GM18873 (cell line): ENCODE results near the gene CYBRD1.
"Not testable (repeated sequence)": the region's sequence is repeated elsewhere in the genome, so short reads cannot be mapped to it uniquely, and the experiment has no call there.

Experiments
- ATAC-seq: cut with Tn5 transposase; IDR thresholded peaks from one replicate; pipeline ENCODE4 v1.9.1; 2021; ENCODE audit warnings: mild to moderate bottlenecking, moderate library complexity, moderate number of reproducible peaks; ENCODE audit not compliant: unreplicated experiment, low FRiP score

The CYBRD1 gene

DNA sequence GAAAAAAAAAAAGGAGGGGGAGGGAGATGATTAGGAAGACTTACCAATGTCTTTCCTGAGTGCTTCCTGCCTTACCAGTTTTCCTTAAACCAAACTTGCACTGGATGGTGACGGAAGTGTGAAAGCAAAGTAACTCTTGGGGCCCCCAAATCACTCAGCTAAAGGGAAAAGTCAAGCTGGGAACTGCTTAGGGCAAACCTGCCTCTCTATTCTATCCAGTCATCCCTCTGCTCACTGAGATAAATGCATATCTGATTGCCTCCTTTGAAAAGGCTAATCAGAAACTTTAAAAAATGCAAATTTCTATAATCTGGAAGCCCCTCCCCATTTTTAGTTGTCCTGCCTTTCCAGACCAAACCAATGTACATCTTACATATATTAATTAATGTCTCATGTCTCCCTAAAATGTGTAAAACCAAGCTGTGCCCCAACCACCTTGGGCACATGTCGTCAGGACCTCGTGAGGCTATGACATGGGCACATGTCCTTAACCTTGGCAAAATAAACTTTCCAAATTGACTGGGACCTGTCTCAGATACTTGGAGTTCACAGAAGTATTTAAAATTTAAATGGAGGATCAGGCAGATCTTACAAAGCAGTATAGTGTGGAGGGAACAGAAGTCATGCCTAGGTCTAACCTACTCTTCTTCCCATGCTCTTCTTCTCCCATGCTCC is 7.2 kb upstream of the CYBRD1 start:
- ATAC-seq, result no peak

DNA sequence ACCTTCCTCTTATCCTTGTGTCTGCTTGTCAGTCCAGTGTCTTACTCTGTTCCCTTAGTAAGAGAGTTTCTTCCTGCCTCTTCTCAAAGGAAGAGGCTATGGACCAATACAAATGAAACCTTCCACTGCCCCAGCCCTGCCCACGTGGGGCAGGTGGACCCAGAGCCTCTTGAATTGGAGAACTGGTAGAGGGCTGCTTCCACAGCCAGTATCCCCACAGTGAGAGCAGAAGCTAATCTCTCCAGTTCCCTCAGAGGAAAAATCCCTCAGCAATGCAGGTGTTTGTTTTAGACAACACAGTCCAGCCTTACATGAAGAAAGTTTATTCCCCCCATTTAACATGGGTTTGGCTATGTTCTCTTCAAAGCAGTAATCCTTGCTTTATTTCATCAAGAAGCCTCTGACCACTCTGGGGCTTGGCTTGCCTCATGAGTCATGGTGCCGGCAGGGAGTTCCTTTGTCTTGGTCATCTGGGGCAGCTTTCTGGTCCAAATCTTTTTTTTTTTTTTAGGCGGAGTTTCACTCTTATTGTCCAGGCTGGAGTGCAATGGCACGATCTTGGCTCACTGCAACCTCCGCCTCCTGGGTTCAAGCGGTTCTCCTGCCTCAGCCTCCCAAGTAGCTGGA is 6.5 kb upstream of the CYBRD1 start:
- no peak for ATAC-seq

DNA sequence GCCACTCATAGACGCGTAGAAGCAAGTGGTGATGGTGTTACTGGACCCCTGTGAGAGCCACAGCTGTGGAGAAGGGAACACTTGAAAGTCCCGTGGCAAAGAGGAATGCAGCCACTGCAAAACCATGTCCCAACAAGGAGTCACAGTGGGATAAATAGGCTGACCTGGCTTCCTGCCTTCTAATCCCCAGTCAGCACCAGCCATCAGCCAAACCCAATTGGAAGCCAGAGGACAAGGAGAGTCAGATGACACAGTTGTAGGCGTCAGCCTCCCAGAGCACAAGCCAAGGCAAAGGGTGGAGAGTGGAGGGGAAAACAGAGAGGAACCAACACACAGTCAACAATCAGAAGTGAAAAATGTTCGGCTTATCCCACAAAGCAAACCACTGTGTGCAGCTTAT is 5.5 kb upstream of the CYBRD1 start:
- no peak for ATAC-seq

DNA sequence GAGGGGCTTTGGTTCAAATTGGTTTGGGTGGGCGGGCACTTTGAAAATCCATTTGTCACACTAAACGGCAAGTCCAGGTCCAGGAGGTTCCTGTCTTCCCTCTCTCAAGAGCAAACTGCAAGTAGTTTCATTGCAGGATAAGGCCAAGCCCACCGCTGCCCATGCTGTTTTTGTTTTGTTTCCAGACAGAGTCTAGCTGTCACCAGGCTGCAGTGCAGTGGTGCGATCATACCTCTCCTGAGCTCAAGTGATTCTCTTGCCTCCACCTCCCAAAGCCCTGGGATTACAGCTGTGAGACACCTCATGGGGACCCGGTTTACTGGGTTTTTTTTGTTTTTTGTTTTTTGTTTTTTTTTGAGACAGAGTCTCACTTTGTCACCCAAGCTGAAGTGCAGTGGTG is 1.8 kb upstream of the CYBRD1 start:
- ATAC-seq, result no peak

DNA sequence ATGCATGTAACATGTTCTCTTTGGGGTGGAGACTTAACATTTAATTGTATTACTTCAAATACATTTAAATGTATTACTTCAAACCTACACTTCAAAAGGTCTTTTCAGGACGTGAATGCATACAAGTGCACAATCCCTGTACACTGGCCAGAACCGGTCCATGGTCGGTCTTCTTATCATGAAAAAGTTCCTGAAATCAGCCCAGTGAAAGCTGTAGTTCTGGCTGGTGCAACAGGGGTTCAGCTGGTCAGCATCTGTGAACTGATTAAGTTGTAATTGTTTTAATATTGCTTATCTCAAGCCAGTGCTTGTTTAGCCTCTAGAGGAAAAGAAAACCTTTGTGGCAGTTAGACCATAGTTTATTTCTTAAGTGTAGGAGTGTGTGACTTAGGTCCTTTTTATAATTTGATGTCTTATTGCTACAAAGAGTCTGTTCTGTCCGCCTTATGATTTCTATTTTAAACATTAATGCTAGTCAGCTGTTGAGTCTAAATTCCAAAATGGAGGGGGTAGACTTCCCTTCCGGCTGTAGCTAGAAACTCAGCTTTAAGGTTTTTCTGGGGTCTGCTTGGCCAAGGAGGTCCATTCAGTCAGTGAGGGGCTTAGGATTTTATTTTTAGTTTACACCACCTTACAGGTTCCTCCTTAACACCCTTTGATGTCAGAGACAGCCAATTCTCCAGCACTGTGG is 768 bp upstream of the CYBRD1 start:
- ATAC-seq, result no peak

DNA sequence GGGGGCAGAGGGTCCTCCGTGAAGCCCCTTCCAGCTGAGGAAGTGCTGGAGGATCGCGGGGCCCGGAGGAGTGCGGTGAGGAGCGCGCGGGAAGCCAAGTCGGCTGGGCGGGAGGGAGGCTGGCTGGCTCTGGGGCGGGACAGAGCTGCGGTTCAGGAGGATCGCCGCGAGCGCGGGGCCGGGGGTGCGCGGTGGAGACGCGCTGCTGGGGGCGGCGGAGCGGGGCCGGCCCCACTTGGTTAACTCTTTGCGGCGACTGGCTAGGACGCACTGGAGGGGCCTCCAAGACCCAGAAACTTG is 464 bp downstream of the CYBRD1 start:
- peak; percentile 13 for ATAC-seq

DNA sequence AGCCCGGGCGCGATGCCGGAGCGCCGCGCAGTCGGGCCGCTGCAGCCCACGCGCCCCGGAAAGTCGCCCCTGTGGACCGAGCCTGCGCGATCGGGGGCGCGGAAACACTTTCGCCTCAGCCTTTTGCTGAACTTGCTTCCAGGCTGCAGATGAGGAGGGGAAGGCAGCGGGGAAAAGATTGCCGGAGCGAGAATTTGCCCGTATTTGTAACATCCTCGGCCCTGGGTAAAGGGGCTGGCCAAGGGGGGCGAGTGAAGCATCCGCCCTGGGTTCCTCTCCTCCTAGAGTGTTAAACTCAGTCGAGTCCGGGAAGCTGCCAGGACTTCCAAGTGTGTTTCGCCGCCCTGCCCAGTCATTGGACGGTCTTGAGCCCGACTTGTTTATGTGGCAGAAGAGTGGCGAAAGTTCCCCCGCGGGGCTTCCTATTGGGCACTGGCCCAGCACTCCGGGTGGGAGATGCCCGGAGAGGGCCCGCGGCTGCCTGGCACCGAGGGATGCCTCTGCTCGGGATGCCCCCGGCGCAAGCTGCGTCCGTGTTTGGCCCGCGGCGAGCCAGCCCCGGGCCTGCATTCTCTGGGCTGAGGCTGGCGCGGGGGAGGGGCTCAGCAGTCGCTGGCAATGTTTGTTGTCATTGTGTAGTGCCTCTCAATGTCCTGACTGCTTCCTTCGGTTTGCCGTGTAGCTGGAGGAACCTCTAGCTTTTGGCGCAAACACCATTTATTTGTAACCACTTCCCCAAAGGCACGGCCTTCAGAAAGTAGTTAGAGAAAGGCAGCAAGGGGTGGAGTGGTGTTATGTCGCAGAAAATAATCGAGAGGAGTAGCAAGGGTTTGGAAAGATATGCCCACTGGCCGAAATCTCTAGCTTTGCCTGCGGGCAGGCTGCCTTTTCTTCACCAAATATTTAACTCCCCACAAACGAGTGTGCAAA is 1.1 kb downstream of the CYBRD1 start:
- peak; percentile 40 for ATAC-seq

DNA sequence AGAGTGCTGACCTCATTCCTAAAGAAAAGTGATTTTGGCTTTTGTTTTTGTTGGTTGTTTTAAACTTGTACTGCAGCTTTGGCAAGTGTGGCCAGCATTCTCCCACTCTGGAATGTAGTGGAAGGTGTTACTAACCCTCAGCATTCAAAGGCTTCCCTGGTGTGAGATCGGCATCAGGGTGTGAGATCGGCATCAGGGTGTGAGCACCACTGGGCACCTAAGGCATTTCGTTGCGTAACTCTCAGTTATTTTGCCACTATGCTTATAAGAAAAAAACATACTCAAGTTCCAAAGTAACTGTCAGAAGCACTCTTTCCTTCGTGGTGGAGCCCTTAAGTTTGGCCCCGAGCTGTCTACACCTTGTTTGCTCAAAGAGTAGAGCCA is 1.7 kb downstream of the CYBRD1 start:
- ATAC-seq, result no peak

DNA sequence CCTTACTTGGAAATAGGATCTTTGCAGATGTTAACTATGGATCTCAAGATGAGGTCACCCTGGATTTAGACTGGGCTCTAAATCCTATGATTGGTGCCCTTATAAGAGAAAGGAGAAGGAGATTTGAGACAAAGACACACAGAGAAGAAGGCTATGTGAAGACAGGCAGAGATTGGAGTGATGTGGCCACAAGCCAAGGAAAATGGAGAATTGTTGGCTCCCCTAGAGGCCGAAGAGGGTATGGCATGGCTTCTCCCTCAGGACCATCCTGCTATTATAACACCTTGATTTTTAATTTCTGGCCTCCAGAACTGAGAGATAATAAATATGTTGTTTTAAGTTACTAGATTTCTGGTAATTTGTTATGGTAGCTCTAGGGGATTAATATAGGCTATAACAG is 7.6 kb downstream of the CYBRD1 start:
- no peak for ATAC-seq

DNA sequence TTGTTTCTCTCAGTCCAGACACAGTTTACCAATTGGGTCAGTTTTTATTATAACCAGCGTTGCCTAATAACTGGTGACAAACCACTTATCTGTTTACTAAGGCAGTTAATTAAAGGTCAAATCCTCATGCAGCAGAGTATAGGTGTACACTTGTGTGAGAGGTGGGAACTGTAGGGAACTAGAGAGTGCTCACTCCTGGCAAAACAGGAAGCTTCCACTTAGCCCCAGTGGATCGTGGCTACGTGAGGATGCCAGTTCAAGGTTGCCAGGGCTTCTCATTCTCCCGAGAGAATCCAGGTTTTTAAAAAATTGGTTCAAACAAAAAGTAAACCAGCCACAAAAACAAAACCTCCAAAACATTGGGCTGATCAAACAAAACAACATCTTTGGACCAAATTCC is 8.1 kb downstream of the CYBRD1 start:
- no peak for ATAC-seq

DNA sequence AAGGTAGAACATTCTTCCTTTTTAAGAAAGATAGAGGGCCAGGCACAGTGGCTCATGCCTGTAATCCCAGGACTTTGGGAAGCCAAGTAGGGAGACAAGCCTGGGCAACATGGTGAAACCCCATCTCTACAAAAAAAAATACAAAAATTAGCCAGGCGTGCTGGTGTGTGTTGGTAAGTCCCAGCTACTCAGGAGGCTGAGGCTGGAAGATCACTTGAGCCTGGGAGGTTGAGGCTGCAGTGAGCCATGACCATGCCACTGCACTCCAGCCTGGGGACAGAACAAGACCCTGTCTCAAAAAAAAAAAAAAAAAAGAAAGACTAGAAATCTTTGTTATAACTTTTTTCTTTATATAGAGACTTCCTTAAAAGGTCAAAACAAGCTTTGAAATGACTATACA is 8.6 kb downstream of the CYBRD1 start:
- ATAC-seq, result not testable (repeated sequence)

DNA sequence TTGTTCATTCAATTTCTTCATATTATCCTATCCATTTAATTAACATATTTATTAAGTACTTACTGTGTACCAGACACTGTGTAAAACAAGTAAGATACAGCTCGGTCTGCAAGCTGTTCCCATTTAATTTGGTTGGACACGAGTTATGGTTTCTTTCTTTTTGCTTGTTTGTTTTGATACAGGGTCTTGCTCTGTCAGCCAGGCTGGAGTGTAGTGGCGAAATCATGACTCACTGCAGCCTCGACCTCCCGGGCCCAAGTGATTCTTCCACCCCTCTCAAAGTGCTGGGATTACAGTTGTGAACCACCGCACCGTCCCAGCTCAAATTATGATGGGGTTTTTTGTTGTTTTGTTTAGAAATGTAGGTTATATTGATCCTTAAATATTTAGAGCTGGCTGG is 9.0 kb downstream of the CYBRD1 start:
- ATAC-seq, result no peak

DNA sequence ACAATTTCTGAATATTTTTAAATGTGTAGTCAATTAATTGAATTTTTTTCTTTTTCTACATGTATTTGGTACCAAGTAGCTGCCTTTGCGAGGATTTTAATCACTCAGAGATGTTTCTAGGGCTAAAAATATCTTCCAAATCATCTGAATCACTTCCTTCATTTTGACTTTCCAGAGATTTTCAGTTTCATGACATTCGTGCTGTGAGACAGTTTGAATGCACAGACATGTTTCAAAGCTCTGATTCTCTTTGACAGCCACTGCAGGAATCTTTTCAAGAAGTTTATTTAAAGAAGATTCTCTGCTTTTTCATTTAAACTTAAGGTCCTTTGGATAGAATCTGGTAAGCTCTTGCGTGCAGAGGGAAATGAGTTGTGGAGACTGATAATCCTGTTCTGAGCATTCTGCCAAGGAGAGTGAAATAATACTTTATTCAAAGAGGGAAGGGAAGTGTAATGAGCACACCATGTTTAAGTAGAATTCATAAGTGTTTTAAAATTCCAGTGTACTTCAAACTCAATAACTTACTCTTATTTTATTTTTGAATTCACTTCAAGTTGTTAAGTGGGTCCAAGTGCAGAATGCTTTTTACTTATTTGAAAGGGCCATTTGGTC is 9.7 kb downstream of the CYBRD1 start:
- ATAC-seq, result no peak

DNA sequence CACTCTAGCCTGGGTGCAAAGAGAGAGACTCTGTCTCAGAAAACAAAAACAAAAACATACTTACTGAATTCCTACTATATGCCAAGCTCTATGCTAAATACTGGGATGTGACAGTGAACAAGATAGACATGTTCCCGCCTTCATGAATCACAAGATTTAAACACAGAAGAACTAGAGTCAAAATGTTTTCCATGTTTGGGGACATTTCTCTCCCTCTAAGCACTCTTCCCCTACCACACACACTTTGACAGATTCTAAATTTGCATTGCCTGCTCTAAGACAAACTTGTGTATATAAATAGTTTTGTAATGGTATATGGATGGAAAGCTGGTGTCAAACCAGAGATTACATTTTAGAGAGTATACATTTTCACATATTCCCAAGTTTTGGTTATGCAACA is 11.1 kb downstream of the CYBRD1 start:
- ATAC-seq, result no peak

DNA sequence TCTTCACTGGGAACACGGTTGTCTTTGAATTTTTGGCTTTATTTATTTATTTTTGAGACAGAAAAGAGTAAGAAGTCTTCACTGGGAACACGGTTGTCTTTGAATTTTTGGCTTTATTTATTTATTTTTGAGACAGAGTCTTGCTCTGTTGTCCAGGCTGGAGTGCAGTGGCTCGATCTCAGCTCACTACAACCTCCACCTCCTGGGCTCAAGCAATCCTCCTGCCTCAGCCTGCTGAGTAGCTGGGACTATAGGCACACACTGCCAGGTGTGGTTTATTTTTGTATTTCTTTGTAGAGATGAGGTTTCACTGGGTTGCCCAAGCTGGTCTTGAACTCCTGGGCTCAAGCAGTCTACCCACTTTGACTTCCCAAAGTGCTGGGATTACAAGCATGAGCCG is 13.3 kb downstream of the CYBRD1 start:
- not testable (repeated sequence) for ATAC-seq

DNA sequence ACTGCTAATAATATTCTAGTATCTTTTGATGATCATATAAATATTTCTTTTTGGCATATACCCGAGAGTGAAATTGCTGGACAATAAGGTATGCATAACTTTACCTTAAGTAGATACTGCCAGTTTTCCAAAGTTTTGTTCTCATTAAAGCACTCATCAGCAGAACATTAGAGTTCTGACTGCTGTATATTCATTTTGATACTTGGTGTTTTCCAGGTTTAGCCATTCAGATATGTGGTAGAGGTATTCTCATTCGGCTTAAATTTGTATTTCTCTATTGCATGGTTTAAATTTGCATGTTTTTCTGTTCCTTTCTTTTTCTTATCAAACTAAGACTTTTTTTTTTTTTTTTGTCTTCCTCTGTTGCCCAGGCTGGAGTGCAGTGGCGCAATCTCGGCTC is 18.2 kb downstream of the CYBRD1 start:
- ATAC-seq, result peak; percentile 56

DNA sequence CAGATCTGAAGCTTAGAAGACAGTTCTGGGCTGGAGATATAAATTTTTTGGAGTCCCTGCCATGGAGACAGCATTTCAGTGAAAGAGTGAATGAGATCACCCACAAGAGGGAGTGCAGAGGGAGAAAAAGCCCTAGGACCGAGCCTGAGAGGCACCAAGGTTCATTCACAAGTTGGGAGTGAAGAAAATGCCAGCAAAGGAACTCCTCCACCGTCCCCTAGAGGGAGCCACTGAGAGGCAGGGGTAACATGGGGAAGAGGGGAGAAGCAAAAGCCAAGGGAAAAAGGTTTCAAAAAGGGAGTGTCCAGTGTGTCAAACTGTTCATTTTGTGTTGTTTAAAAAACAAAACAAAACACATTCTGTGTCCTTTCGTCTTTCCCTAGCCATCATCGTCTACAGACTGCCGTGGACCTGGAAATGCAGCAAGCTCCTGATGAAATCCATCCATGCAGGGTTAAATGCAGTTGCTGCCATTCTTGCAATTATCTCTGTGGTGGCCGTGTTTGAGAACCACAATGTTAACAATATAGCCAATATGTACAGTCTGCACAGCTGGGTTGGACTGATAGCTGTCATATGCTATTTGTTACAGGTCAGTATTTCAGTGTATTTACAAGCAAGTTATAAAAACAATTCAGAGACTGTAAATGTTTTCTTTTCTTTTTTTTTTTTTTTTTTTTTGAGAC is 19.1 kb downstream of the CYBRD1 start:
- no peak for ATAC-seq

DNA sequence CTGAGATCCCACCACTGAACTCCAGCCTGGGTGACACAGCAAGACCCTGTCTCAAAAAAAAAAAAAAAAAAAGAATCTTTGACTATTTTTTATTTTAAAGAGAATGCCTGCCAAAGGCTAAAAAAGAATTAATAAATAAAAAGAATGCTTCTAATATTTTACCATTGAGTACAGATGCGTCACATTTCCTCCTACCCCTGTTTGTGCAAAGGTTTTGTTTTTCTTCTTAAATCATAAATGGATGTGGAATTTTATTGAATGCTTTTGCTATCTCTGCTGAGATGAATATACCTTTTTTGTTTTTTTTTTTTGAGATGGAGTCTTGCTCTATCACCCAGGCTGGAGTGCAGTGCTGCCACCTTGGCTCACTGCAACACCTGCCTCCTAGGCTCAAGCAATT is 22.8 kb downstream of the CYBRD1 start:
- ATAC-seq, result no peak

DNA sequence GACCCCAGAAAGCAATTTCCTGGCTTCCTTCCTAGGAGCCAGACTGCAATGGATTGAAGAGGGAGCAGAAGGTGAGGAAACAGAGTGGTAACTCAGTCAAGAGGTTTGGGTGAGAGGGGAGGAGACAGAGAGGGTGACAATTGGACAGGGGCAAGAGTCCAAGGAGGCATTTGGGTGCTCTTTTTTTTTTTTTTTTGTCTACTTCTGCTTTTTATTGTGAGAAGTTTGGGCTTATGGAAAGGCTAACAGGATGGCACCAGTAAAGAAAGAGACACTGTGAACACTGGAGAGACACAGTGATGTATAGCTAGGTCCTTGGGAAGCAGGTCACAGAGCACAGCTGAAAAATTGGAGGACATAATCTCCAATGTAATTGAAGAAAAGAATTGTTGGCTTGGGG is 25.0 kb downstream of the CYBRD1 start:
- no peak for ATAC-seq

DNA sequence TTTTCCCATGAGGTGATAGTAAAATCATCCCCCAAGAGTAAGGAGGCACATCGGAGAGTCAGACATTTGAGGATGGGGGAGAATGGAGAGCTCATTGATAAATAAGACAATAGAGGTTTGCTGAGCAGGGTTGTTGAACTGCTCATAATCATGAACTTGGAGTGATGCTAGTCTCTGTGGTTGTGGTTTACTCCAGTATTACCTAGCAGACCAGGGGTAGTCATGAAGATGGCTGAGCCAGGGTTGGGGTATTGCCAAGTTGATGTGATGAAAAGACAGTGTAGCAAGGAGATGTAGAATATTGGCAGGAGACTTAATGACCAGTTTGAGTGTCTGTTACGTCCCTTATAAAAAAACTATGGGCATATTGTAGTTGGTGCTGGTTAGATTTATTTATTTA is 25.4 kb downstream of the CYBRD1 start:
- no peak for ATAC-seq
